H9 (cell line): ENCODE data around the gene TRAF2. TPM values are rescaled to one million over a fixed set of nuclear protein-coding genes. Genes with fewer than 3 reads are reported as not detected.

Experiments used
- DNase-seq: peaks from one replicate; pipeline ENCODE4 v3.0.0-alpha.2; 2017
- H2AFZ ChIP-seq: one replicate; pipeline ENCODE4 v1.6.1; 2013; ENCODE audit warnings: mild to moderate bottlenecking, low read length, control low read depth, moderate library complexity
- H2AK5ac ChIP-seq: 2 replicates; pipeline ENCODE4 v1.6.1; 2013; ENCODE audit warnings: low read length, control low read depth, mixed read lengths; ENCODE audit not compliant: insufficient read length
- H2BK120ac ChIP-seq: one replicate; pipeline ENCODE4 v1.6.1; 2013; ENCODE audit warnings: low read depth, mild to moderate bottlenecking, low read length, control low read depth, inconsistent platforms; ENCODE audit not compliant: poor library complexity, severe bottlenecking
- H2BK12ac ChIP-seq: 2 replicates; pipeline ENCODE4 v1.6.1; 2013; ENCODE audit warnings: low read length, control low read depth, mixed read lengths, low read depth; ENCODE audit not compliant: insufficient read length
- H2BK15ac ChIP-seq: 2 replicates; pipeline ENCODE4 v1.6.1; 2013; ENCODE audit warnings: low read depth, low read length, control low read depth
- H2BK20ac ChIP-seq: one replicate; pipeline ENCODE4 v1.6.1; 2013; ENCODE audit warnings: low read depth, mild to moderate bottlenecking, low read length, control low read depth, inconsistent platforms; ENCODE audit not compliant: poor library complexity, severe bottlenecking
- H2BK5ac ChIP-seq: 2 replicates; pipeline ENCODE4 v1.6.1; 2013; ENCODE audit warnings: low read length, control low read depth, mixed read lengths; ENCODE audit not compliant: insufficient read length
- H3K14ac ChIP-seq: 2 replicates; pipeline ENCODE4 v1.6.1; 2013; ENCODE audit warnings: low read length, control low read depth; ENCODE audit not compliant: insufficient read depth
- H3K18ac ChIP-seq: 2 replicates; pipeline ENCODE4 v1.6.1; 2013; ENCODE audit warnings: low read depth, mild to moderate bottlenecking, mixed read lengths, low read length, control low read depth; ENCODE audit not compliant: insufficient read length
- H3K23ac ChIP-seq: 2 replicates; pipeline ENCODE4 v1.6.1; 2013; ENCODE audit warnings: low read length, control low read depth, mixed read lengths, low read depth; ENCODE audit not compliant: insufficient read length
- H3K23me2 ChIP-seq: 2 replicates; pipeline ENCODE4 v1.6.1; 2013; ENCODE audit warnings: low read depth, mild to moderate bottlenecking, mixed read lengths, low read length, control low read depth; ENCODE audit not compliant: insufficient read length, poor library complexity, severe bottlenecking
- H3K27ac ChIP-seq: 2 replicates; pipeline ENCODE4 v1.5.1; 2013; ENCODE audit warnings: low read length, control low read depth, mixed read lengths, low read depth; ENCODE audit not compliant: insufficient read length
- H3K27me3 ChIP-seq: 2 replicates; pipeline ENCODE4 v1.6.1; 2013; ENCODE audit warnings: low read length, control low read depth, inconsistent platforms; ENCODE audit not compliant: insufficient read depth
- H3K4ac ChIP-seq: 2 replicates; pipeline ENCODE4 v1.6.1; 2013; ENCODE audit warnings: low read depth, mild to moderate bottlenecking, control low read depth, inconsistent platforms, low read length, moderate library complexity
- H3K4me1 ChIP-seq: 2 replicates; pipeline ENCODE4 v1.6.1; 2013; ENCODE audit warnings: low read length, control low read depth, inconsistent platforms; ENCODE audit not compliant: insufficient read depth
- H3K4me2 ChIP-seq: 2 replicates; pipeline ENCODE4 v1.6.1; 2013; ENCODE audit warnings: low read length, control low read depth, mixed read lengths; ENCODE audit not compliant: insufficient read length, insufficient read depth
- H3K56ac ChIP-seq: 2 replicates; pipeline ENCODE4 v1.6.1; 2013; ENCODE audit warnings: low read depth, mild to moderate bottlenecking, mixed read lengths, low read length, control low read depth; ENCODE audit not compliant: insufficient read length
- H3K79me1 ChIP-seq: 2 replicates; pipeline ENCODE4 v1.6.1; 2013; ENCODE audit warnings: low read depth, mild to moderate bottlenecking, moderate library complexity, low read length, control low read depth, inconsistent platforms; ENCODE audit not compliant: insufficient read depth, poor library complexity, severe bottlenecking
- H3K79me2 ChIP-seq: 2 replicates; pipeline ENCODE4 v1.6.1; 2013; ENCODE audit warnings: low read length, control low read depth, inconsistent platforms; ENCODE audit not compliant: insufficient read depth
- H3K9ac ChIP-seq: 2 replicates; pipeline ENCODE4 v1.6.1; 2013; ENCODE audit warnings: low read length, control low read depth, mixed read lengths; ENCODE audit not compliant: insufficient read length; ENCODE audit errors: extremely low read depth
- H3K9me3 ChIP-seq: one replicate; pipeline ENCODE4 v1.6.1; 2013; ENCODE audit warnings: low read depth, low read length, inconsistent platforms; ENCODE audit not compliant: control insufficient read depth
- H3T11ph ChIP-seq: one replicate; pipeline ENCODE4 v1.6.1; 2013; ENCODE audit warnings: mild to moderate bottlenecking, low read length, control low read depth, inconsistent platforms
- H4K20me1 ChIP-seq: one replicate; pipeline ENCODE4 v1.6.1; 2013; ENCODE audit not compliant: control insufficient read depth, insufficient read length, insufficient read depth
- H4K5ac ChIP-seq: 2 replicates; pipeline ENCODE4 v1.6.1; 2013; ENCODE audit warnings: low read depth, mild to moderate bottlenecking, mixed read lengths, low read length, control low read depth; ENCODE audit not compliant: insufficient read length
- H4K8ac ChIP-seq: replicated peaks from 2 replicates; pipeline ENCODE4 v1.6.1; 2013; ENCODE audit warnings: low read length, control low read depth, mixed read lengths, low read depth; ENCODE audit not compliant: insufficient read length
- H4K91ac ChIP-seq: 2 replicates; pipeline ENCODE4 v1.6.1; 2013; ENCODE audit warnings: low read depth, mild to moderate bottlenecking, moderate library complexity, mixed read lengths, low read length, control low read depth; ENCODE audit not compliant: insufficient read length
- H3K27ac Mint-ChIP-seq, 3 experiments: 2 replicates in 2 of 3; 3 replicates in 1 of 3; pipeline ENCODE4 v1.8.0; 2020 to 2021; ENCODE audit warnings: mixed read lengths in 3 of 3, mild to moderate bottlenecking in 1 of 3, moderate library complexity in 1 of 3
- H3K27me3 Mint-ChIP-seq: 2 replicates; pipeline ENCODE4 v1.8.0; 2021; ENCODE audit warnings: low read depth, mild to moderate bottlenecking, moderate library complexity, mixed read lengths
- H3K36me3 Mint-ChIP-seq, 3 experiments: 2 replicates in 2 of 3; 3 replicates in 1 of 3; pipeline ENCODE4 v1.8.0; 2020 to 2021; ENCODE audit warnings: low read depth in 3 of 3, mixed read lengths in 3 of 3; ENCODE audit not compliant: insufficient read depth in 1 of 3
- H3K4me1 Mint-ChIP-seq, 2 experiments: 2 replicates each; pipeline ENCODE4 v1.8.0; 2020; ENCODE audit warnings: mixed read lengths in 2 of 2
- H3K4me3 Mint-ChIP-seq, 2 experiments: 2 replicates in 1 of 2; 3 replicates in 1 of 2; pipeline ENCODE4 v1.8.0; 2020 to 2021; ENCODE audit warnings: mild to moderate bottlenecking in 2 of 2, mixed read lengths in 2 of 2, moderate library complexity in 1 of 2
- H3K9me3 Mint-ChIP-seq, 2 experiments: 2 replicates in 1 of 2; 3 replicates in 1 of 2; pipeline ENCODE4 v1.8.0; 2020; ENCODE audit warnings: mild to moderate bottlenecking in 2 of 2, mixed read lengths in 2 of 2, moderate library complexity in 1 of 2
- CTCF ChIP-seq: fragments of 200-600 bp; sonication (generic); conservative IDR thresholded peaks from 3 replicates; pipeline ENCODE4 v1.8.0; 2021; ENCODE audit warnings: antibody characterized with exemption, mild to moderate bottlenecking
- WGBS: extraction: QIAGEN DNeasy Blood & Tissue Kit; methylation state at CpG from one replicate; pipeline ENCODE4 v1.1.7; 2013; ENCODE audit warnings: missing lambda C conversion rate, low lambda C conversion rate, mixed read lengths; ENCODE audit not compliant: insufficient read length; ENCODE audit errors: extremely low coverage; 5-methylcytosine and 5-hydroxymethylcytosine counted together
- total RNA-seq: library from RNA; stranded (reverse); gene quantifications from 2 replicates; pipeline ENCODE4 v1.2.1, GENCODE V29; 2021

The TRAF2 gene
- total RNA-seq, 1 experiment from 2014 or later: 48.8 TPM

- Mint-ChIP-seq H3K4me1 (0 out of 4 replicates have a peak, but pooled peaks cover 0 to 2% of the 10 kb centered on the region in 2 experiments), H3K27ac (no peak overlapping the region; a peak in 1 of 7 replicates), H3K9me3 (peaks cover 6% of the 10 kb centered on the region in 2 experiments; a peak in 4 of 5 replicates), H3K4me3 (no peak overlapping the region), H3K27me3 (peaks cover 8% of the 10 kb centered on the region), H3K36me3 (no peaks in the 10 kb centered on the region; a peak in 1 of 7 replicates)
- H3K23me2 ChIP-seq: no peaks in the 10 kb centered on the region
- H3K27me3 ChIP-seq: no peaks in the 10 kb centered on the region
- H2AK5ac ChIP-seq: no peak overlapping the region
- H3K18ac ChIP-seq: no peak overlapping the region
- WGBS: no CpG with 5 or more reads among the region's 6 CpGs
- no peaks in the 10 kb centered on the region for H3K4me1 ChIP-seq
- no peak overlapping the region for H2BK5ac ChIP-seq
- no peak overlapping the region for H3K56ac ChIP-seq
- no peak overlapping the region for H4K91ac ChIP-seq
- H2BK12ac ChIP-seq: no peak overlapping the region
- no peak overlapping the region for H4K8ac ChIP-seq
- H3K27ac ChIP-seq: no peak overlapping the region
- no peak overlapping the region for H3K9ac ChIP-seq
- no peak overlapping the region for H3K23ac ChIP-seq
- no peaks in the 10 kb centered on the region for H3K79me2 ChIP-seq
- no peak overlapping the region for H3K4me2 ChIP-seq
- no peaks in the 10 kb centered on the region for H3K9me3 ChIP-seq
- no peak overlapping the region for H2BK20ac ChIP-seq
- H4K5ac ChIP-seq: no peak overlapping the region
- TF ChIP-seq CTCF: no peak
- no peak overlapping the region for H2AFZ ChIP-seq
- no peaks in the 10 kb centered on the region for H3K79me1 ChIP-seq
- H3K4ac ChIP-seq: no peak overlapping the region
- peaks cover 2% of the 10 kb centered on the region for H4K20me1 ChIP-seq
- H3K14ac ChIP-seq: no peak overlapping the region
- no peak overlapping the region for H2BK15ac ChIP-seq
- H3T11ph ChIP-seq: no peak overlapping the region
- H2BK120ac ChIP-seq: no peak overlapping the region
- no peak for DNase-seq
Observed at GRCh38 chr9:136957901-136958300, 71.6 kb downstream of the TRAF2 start.
